Astrocyte (in vitro differentiated cells and primary cell): ENCODE measurements around the gene SOCS6. TPM values are rescaled to one million over a fixed set of nuclear protein-coding genes. Genes with fewer than 3 reads are reported as not detected.
A peak's percentile ranks its signal among the peaks of the same experiment; 100 is the strongest.

ENCODE experiments used
- DNase-seq: peaks from one replicate; pipeline ENCODE4 v3.0.0-alpha.2; 2010; ENCODE audit warnings: low read depth
- FAIRE-seq: peaks from 2 replicates; lab custom pipeline; 2011; peaks lifted over from hg19 to GRCh38; lab: Jason Lieb, UNC
- H2AFZ ChIP-seq: 2 replicates; pipeline ENCODE4 v1.6.0; 2012; ENCODE audit warnings: low read depth, low read length, inconsistent platforms
- H3K27ac ChIP-seq: 2 replicates; pipeline ENCODE4 v1.5.1; 2011; ENCODE audit warnings: low read depth, low read length, inconsistent platforms
- H3K27me3 ChIP-seq: 2 replicates; pipeline ENCODE4 v1.6.0; 2011; ENCODE audit warnings: low read length, inconsistent platforms; ENCODE audit not compliant: insufficient read depth
- H3K36me3 ChIP-seq: 2 replicates; pipeline ENCODE4 v1.5.1; 2011; ENCODE audit warnings: low read length, inconsistent platforms; ENCODE audit not compliant: insufficient read depth
- H3K4me1 ChIP-seq: 2 replicates; pipeline ENCODE4 v1.5.1; 2011; ENCODE audit warnings: low read length, inconsistent platforms; ENCODE audit not compliant: insufficient read depth
- H3K4me2 ChIP-seq: 2 replicates; pipeline ENCODE4 v1.6.0; 2012; ENCODE audit warnings: low read length, inconsistent platforms
- H3K4me3 ChIP-seq: 2 replicates; pipeline ENCODE4 v1.5.1; 2011; ENCODE audit warnings: low read depth, mild to moderate bottlenecking, low read length, inconsistent platforms; ENCODE audit not compliant: insufficient read depth
- H3K79me2 ChIP-seq: 2 replicates; pipeline ENCODE4 v1.6.0; 2012; ENCODE audit warnings: mild to moderate bottlenecking, low read length, inconsistent platforms; ENCODE audit not compliant: insufficient read depth
- H3K9ac ChIP-seq: 2 replicates; pipeline ENCODE4 v1.6.0; 2012; ENCODE audit warnings: mild to moderate bottlenecking, low read length, inconsistent platforms
- H3K9me3 ChIP-seq: 2 replicates; pipeline ENCODE4 v1.5.1; 2012; ENCODE audit warnings: low read depth, mild to moderate bottlenecking, low read length, inconsistent platforms; ENCODE audit not compliant: insufficient read depth
- H4K20me1 ChIP-seq: 2 replicates; pipeline ENCODE4 v1.6.0; 2012; ENCODE audit warnings: low read length, inconsistent platforms; ENCODE audit not compliant: insufficient read depth
- H3K27ac Mint-ChIP-seq: one replicate; pipeline ENCODE4 v1.8.0; 2021; ENCODE audit warnings: mild to moderate bottlenecking, mixed read lengths; ENCODE audit not compliant: unreplicated experiment
- H3K27me3 Mint-ChIP-seq: one replicate; pipeline ENCODE4 v1.8.0; 2021; ENCODE audit warnings: low read depth, mixed read lengths; ENCODE audit not compliant: unreplicated experiment
- H3K36me3 Mint-ChIP-seq: one replicate; pipeline ENCODE4 v1.8.0; 2021; ENCODE audit warnings: low read depth, mixed read lengths; ENCODE audit not compliant: unreplicated experiment
- H3K4me1 Mint-ChIP-seq: one replicate; pipeline ENCODE4 v1.8.0; 2021; ENCODE audit warnings: low read depth, mixed read lengths; ENCODE audit not compliant: unreplicated experiment
- H3K4me3 Mint-ChIP-seq: one replicate; pipeline ENCODE4 v1.8.0; 2021; ENCODE audit warnings: mild to moderate bottlenecking, moderate library complexity, mixed read lengths; ENCODE audit not compliant: unreplicated experiment
- H3K9me3 Mint-ChIP-seq: one replicate; pipeline ENCODE4 v1.8.0; 2021; ENCODE audit warnings: mild to moderate bottlenecking, mixed read lengths; ENCODE audit not compliant: unreplicated experiment
- CTCF ChIP-seq: IDR thresholded peaks from 2 replicates; pipeline ENCODE4 v1.5.1; 2011; ENCODE audit warnings: low read depth, mild to moderate bottlenecking, inconsistent platforms, low read length, moderate library complexity; ENCODE audit not compliant: insufficient read depth
- EZH2 ChIP-seq: IDR thresholded peaks from 2 replicates; pipeline ENCODE4 v1.6.1; 2012; ENCODE audit warnings: mild to moderate bottlenecking, low read length, inconsistent platforms; ENCODE audit not compliant: insufficient read depth
- total RNA-seq: library from RNA; stranded (reverse); gene quantifications from 2 replicates; pipeline ENCODE4 v1.2.1, GENCODE V29; 2021

Gene SOCS6
- total RNA-seq, 1 donor from 2014 or later = 24.1 TPM

- no peak for TF ChIP-seq EZH2
- no peak for TF ChIP-seq CTCF
Observed at GRCh38 chr18:70296289-70296688, 7.4 kb downstream of the SOCS6 start.

GRCh38 chr18:70296781-70297180 lies 7.9 kb downstream of the SOCS6 start:
- FAIRE-seq (no peak), DNase-seq (no peak)
- Mint-ChIP-seq H3K36me3 (no peaks in the 10 kb centered on the region), H3K27me3 (no peaks in the 10 kb centered on the region), H3K4me3 (no peak overlapping the region), H3K27ac (peak overlapping the region; percentile 56), H3K9me3 (no peaks in the 10 kb centered on the region), H3K4me1 (peaks cover 38% of the 10 kb centered on the region)
- peaks cover 15% of the 10 kb centered on the region for H3K4me1 ChIP-seq
- no peaks in the 10 kb centered on the region for H3K9me3 ChIP-seq
- peaks cover 99% of the 10 kb centered on the region for H3K79me2 ChIP-seq
- no peak overlapping the region for H2AFZ ChIP-seq
- H3K4me2 ChIP-seq = peak overlapping the region; percentile 75
- H3K36me3 ChIP-seq = no peaks in the 10 kb centered on the region
- H3K9ac ChIP-seq = peak overlapping the region; percentile 19
- no peaks in the 10 kb centered on the region for H3K27me3 ChIP-seq
- TF ChIP-seq CTCF (no peak), EZH2 (no peak)
- H3K4me3 ChIP-seq = peak overlapping the region; percentile 29
- peaks cover 87% of the 10 kb centered on the region for H4K20me1 ChIP-seq
- no peak overlapping the region for H3K27ac ChIP-seq

More at GRCh38 chr18:70296289-70296688, 7.4 kb downstream of the SOCS6 start:
- Histone ChIP-seq H3K79me2 (peaks cover 99% of the 10 kb centered on the region), H3K9ac (peak overlapping the region; percentile 19), H3K4me3 (peak overlapping the region; percentile 29), H3K36me3 (no peaks in the 10 kb centered on the region), H3K4me1 (peaks cover 15% of the 10 kb centered on the region), H2AFZ (no peak overlapping the region), H3K4me2 (peak overlapping the region; percentile 75), H3K9me3 (no peaks in the 10 kb centered on the region), H3K27ac (no peak overlapping the region), H4K20me1 (peaks cover 87% of the 10 kb centered on the region), H3K27me3 (no peaks in the 10 kb centered on the region)
- peaks cover 41% of the 10 kb centered on the region for H3K4me1 Mint-ChIP-seq
- no peak for DNase-seq
- no peak overlapping the region for H3K4me3 Mint-ChIP-seq
- no peaks in the 10 kb centered on the region for H3K9me3 Mint-ChIP-seq
- no peaks in the 10 kb centered on the region for H3K27me3 Mint-ChIP-seq
- no peak for FAIRE-seq
- H3K27ac Mint-ChIP-seq = no peak overlapping the region
- no peaks in the 10 kb centered on the region for H3K36me3 Mint-ChIP-seq

GRCh38 chr18:70299393-70299792 lies 10.5 kb downstream of the SOCS6 start:
- H4K20me1 ChIP-seq = peaks cover 91% of the 10 kb centered on the region
- no peak overlapping the region for H3K4me3 ChIP-seq
- no peak overlapping the region for H2AFZ ChIP-seq
- no peaks in the 10 kb centered on the region for H3K9me3 Mint-ChIP-seq
- H3K27me3 ChIP-seq = no peaks in the 10 kb centered on the region
- H3K4me1 ChIP-seq = peaks cover 15% of the 10 kb centered on the region
- no peak overlapping the region for H3K9ac ChIP-seq
- DNase-seq = no peak
- H3K27ac ChIP-seq = no peak overlapping the region
- FAIRE-seq = no peak
- no peaks in the 10 kb centered on the region for H3K36me3 Mint-ChIP-seq
- TF ChIP-seq CTCF = no peak
- no peak for TF ChIP-seq EZH2
- no peak overlapping the region for H3K4me3 Mint-ChIP-seq
- no peaks in the 10 kb centered on the region for H3K27me3 Mint-ChIP-seq
- H3K4me1 Mint-ChIP-seq = peaks cover 24% of the 10 kb centered on the region
- no peak overlapping the region for H3K27ac Mint-ChIP-seq
- H3K79me2 ChIP-seq = peaks cover 100% of the 10 kb centered on the region
- H3K4me2 ChIP-seq = no peak overlapping the region
- no peaks in the 10 kb centered on the region for H3K36me3 ChIP-seq
- no peaks in the 10 kb centered on the region for H3K9me3 ChIP-seq
